GM20000 (cell line): Measurements from ENCODE around the gene FADS1.

ENCODE experiments used
- DNase-seq: peaks from one replicate; pipeline ENCODE4 v3.0.0; 2012; ENCODE audit warnings: low spot score
- TF ChIP-seq, protein P1 (sequence below): IDR thresholded peaks from 2 replicates; pipeline ENCODE4 v1.5.1; 2012; ENCODE audit warnings: mild to moderate bottlenecking, control low read depth; ENCODE audit errors: extremely low read depth, missing control alignments

Gene FADS1

DNA sequence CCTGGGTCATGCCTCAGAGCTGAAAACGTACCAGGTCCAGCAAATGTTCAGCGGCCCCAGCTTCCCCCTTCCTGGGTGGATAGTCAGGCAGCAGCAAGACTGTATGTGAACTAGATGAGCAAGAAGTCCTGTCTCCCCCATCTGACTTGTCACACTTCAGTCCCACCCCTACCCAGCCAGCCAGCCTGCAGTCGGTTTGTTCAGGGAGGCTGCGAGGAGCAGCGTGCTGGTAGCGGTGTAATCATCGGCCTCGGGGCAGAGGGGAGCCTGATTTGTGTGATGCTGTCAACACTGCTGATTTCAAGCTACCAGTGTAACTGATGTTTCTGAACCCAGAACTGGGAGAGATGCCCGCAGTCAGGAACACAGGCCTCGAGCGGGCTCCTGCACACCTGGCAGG lies 34.0 kb downstream of the FADS1 start:
- no peak for DNase-seq

DNA sequence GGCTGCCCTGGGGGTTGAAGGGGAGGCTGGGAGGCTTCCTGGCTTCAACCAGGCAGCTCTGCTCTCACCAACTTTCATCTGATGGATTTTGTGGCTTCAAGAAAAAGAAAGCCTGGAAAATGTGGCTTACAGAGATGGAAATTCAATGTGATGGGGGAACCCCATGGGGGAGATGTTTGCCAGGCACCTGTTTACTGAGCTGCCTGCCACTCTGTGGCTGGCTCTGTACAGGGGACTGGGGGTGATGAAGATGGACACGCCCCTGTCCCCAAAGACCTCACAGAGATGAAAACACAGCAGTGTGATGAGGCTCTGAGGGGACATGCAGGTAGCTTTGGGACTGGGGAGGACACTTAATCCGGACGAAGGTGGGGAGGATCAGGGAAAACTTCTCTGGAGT lies 34.5 kb downstream of the FADS1 start:
- no peak for DNase-seq
- TF ChIP-seq, protein P1, sequence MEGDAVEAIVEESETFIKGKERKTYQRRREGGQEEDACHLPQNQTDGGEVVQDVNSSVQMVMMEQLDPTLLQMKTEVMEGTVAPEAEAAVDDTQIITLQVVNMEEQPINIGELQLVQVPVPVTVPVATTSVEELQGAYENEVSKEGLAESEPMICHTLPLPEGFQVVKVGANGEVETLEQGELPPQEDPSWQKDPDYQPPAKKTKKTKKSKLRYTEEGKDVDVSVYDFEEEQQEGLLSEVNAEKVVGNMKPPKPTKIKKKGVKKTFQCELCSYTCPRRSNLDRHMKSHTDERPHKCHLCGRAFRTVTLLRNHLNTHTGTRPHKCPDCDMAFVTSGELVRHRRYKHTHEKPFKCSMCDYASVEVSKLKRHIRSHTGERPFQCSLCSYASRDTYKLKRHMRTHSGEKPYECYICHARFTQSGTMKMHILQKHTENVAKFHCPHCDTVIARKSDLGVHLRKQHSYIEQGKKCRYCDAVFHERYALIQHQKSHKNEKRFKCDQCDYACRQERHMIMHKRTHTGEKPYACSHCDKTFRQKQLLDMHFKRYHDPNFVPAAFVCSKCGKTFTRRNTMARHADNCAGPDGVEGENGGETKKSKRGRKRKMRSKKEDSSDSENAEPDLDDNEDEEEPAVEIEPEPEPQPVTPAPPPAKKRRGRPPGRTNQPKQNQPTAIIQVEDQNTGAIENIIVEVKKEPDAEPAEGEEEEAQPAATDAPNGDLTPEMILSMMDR = no peak

More for the DNA sequence above, 34.0 kb downstream of the FADS1 start:
- TF ChIP-seq, protein P1 = no peak

DNA sequence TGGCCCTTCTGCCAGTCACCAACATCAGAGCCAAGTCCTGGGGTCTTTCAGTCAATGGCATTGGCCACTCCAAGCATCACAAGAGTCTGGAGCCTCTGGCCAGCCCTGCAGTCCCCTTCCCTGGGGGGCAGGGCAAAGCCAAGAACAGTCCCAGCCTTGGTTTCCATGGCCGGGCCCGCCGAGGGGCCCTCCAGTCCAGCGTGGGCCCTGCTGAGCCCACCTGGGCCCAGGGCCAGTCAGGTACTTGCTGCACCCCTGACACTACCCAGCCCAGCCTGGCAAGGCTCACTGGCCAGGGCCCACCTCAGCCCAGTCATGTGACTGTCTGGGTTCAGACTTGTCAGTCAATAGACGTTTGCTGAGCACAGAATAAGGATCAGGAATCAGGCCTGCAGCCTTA lies 35.2 kb downstream of the FADS1 start:
- DNase-seq = no peak
- TF ChIP-seq, protein P1 = no peak

GRCh38 chr11:61780581-61781162 lies 36.1 kb downstream of the FADS1 start:
- DNase-seq = no peak
- TF ChIP-seq, protein P1 = no peak

DNA sequence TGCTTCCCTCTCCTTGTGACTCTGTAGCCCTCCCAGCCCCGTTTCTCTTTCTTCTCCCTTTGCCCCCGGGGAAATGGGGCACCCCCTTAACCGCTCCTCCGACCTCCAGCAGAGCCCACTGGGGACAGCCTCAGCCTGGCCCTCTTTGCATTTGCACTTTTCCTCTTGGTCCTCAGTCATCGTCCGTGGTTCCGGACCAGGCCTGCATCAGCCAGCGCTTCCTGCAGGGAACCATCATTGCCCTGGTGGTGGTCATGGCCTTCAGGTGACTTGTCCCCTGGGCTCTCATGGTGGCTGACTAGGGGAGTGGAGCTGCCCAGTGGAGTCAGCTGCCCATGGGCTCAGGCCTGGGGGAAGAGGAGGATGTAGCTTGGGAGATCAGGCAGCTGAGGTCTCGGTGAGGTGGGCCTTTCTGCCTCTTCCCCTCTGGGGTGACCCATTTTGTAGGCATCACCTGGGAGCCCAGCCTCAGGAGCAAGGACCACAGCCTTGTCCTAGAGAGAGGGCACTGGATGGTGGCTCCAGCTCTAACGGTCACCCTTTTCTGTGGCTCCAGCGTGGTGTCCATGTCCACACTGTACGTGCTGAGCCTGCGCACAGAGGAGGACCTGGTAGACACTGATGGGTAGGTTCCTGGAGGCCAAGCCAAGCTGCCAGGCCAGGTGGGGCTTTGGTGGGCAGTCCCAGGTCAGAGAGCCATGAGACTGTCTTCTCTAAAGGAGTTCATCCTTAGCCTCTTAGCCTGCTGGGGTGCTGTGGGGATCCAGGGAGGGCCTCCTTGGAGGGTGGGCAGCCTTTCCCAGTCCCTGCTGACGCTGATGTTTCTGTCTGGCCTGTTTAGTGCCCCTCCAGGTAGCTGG lies 36.9 kb downstream of the FADS1 start:
- TF ChIP-seq, protein P1 = no peak
- DNase-seq = no peak

DNA sequence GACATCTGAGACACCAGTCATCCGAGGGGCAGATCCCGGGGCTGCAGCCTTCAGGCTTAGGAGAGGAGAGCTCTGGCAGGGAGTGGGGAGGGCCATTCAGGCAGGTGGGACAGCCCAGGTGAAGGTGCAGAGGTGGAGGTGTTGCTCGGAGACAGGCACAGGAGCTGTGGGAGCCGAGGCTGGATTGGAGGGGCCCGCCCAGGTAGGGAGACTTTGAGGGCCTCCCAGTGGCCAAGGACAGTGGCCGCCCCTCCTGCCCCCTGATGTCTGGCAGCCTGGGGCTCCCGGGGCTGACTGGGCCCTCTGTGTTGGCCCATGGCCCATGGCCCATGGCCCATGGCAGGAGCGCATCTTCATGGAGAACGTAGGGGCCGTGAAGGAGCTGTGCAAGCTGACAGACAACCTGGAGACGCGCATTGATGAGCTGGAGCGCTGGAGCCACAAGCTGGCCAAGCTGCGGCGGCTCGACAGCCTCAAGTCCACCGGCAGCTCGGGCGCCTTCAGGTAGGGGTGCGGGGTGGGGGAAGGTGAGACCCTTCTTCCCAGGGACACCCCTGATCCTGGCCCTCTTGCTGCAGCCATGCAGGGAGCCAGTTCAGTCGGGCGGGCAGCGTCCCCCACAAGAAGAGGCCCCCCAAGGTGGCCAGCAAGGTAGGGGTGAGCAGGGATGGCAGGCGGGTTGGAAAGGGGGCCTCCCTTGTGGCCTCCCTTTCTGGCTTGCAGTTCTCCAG lies 37.7 kb downstream of the FADS1 start:
- no peak for DNase-seq
- TF ChIP-seq, protein P1 = no peak

- no peak for DNase-seq
- TF ChIP-seq, protein P1 = no peak
Measured at GRCh38 chr11:61778357-61778886, 38.4 kb downstream of the FADS1 start.
